Thyroid gland (tissue), 4 donors: ENCODE measurements around the gene TM4SF5.

Experiments used
- CTCF ChIP-seq, 6 experiments: fragments of 200-600 bp in 3 of 6; fragments of 450-650 bp in 3 of 6; sonication (generic) in 3 of 6; IDR thresholded peaks; one replicate each; pipeline ENCODE4 v1.5.1; 2016 to 2019; ENCODE audit warnings: antibody characterized with exemption in 6 of 6, mild to moderate bottlenecking in 2 of 6, inconsistent platforms in 1 of 6, moderate library complexity in 1 of 6
- POLR2A ChIP-seq, 2 donors: fragments of 450-650 bp; IDR thresholded peaks; one replicate each; pipeline ENCODE4 v1.6.1; 2017; ENCODE audit warnings: antibody characterized with exemption in 2 of 2, mild to moderate bottlenecking in 2 of 2, moderate library complexity in 1 of 2

- no peak for TF ChIP-seq CTCF (IDR thresholded peaks at IDR 0.05)
- no peak for TF ChIP-seq POLR2A (IDR thresholded peaks at IDR 0.05)
These were observed 538 bp downstream of the TM4SF5 start for GRCh38 chr17:4772235-4772613.
